HCT116 (cell line): Measurements from ENCODE around the gene ADAMTS15.

ENCODE experiments used
- CBX3 ChIP-seq: IDR thresholded peaks from 2 replicates; pipeline ENCODE4 v1.6.1; 2012; ENCODE audit warnings: low read depth
- CEBPB ChIP-seq: IDR thresholded peaks from 2 replicates; pipeline ENCODE4 v1.6.1; 2012; ENCODE audit warnings: low read depth
- EGR1 ChIP-seq: IDR thresholded peaks from 2 replicates; pipeline ENCODE4 v1.6.1; 2012; ENCODE audit warnings: low read depth
- EZH2 ChIP-seq: fragments of 200-600 bp; sonication (generic); IDR thresholded peaks from 2 replicates; pipeline ENCODE4 v1.6.1; 2017; ENCODE audit warnings: antibody characterized with exemption, mixed run types
- EZH2phosphoT487 ChIP-seq: fragments of 200-600 bp; IDR thresholded peaks from 2 replicates; pipeline ENCODE4 v1.6.1; 2018; ENCODE audit warnings: antibody characterized with exemption, borderline replicate concordance
- POLR2A ChIP-seq: IDR thresholded peaks from 2 replicates; pipeline ENCODE4 v1.7.0; 2011; ENCODE audit warnings: borderline replicate concordance; ENCODE audit not compliant: insufficient read depth, insufficient read length; ENCODE audit errors: extremely low read depth
- RAD21 ChIP-seq: IDR thresholded peaks from 2 replicates; pipeline ENCODE4 v1.6.1; 2012; ENCODE audit warnings: low read depth, mild to moderate bottlenecking
- SIN3A ChIP-seq: IDR thresholded peaks from 2 replicates; pipeline ENCODE4 v1.6.1; 2012; ENCODE audit warnings: low read depth
- SP1 ChIP-seq: IDR thresholded peaks from 2 replicates; pipeline ENCODE4 v1.6.1; 2012; ENCODE audit warnings: low read depth
- ZFX ChIP-seq: fragments of 450-650 bp; IDR thresholded peaks from 2 replicates; pipeline ENCODE4 v1.6.1; 2017
- TF ChIP-seq, protein P1 (sequence below): IDR thresholded peaks from 2 replicates; pipeline ENCODE4 v1.6.1; 2012
- TF ChIP-seq, protein P2 (sequence below), 3 experiments: fragments of 200-600 bp in 1 of 3; sonication (generic) in 1 of 3; IDR thresholded peaks in 2 of 3; conservative IDR thresholded peaks in 1 of 3; 2 replicates each; pipeline ENCODE4 v1.5.1; 2012 to 2017; ENCODE audit warnings: low read depth in 2 of 3, low read length in 2 of 3, antibody characterized with exemption in 1 of 3, borderline replicate concordance in 1 of 3, control low read depth in 1 of 3, mild to moderate bottlenecking in 1 of 3, mixed read lengths in 1 of 3, mixed run types in 1 of 3, moderate library complexity in 1 of 3; ENCODE audit not compliant: insufficient read depth in 1 of 3
- TF ChIP-seq, protein P3 (sequence below): IDR thresholded peaks from 2 replicates; pipeline ENCODE4 v1.6.1; 2011; ENCODE audit warnings: mild to moderate bottlenecking, low read length, moderate library complexity; ENCODE audit not compliant: insufficient replicate concordance; ENCODE audit errors: extremely low read depth
- TF ChIP-seq, protein P4 (sequence below): IDR thresholded peaks from 2 replicates; pipeline ENCODE4 v1.6.1; 2012; ENCODE audit warnings: low read depth

DNA sequence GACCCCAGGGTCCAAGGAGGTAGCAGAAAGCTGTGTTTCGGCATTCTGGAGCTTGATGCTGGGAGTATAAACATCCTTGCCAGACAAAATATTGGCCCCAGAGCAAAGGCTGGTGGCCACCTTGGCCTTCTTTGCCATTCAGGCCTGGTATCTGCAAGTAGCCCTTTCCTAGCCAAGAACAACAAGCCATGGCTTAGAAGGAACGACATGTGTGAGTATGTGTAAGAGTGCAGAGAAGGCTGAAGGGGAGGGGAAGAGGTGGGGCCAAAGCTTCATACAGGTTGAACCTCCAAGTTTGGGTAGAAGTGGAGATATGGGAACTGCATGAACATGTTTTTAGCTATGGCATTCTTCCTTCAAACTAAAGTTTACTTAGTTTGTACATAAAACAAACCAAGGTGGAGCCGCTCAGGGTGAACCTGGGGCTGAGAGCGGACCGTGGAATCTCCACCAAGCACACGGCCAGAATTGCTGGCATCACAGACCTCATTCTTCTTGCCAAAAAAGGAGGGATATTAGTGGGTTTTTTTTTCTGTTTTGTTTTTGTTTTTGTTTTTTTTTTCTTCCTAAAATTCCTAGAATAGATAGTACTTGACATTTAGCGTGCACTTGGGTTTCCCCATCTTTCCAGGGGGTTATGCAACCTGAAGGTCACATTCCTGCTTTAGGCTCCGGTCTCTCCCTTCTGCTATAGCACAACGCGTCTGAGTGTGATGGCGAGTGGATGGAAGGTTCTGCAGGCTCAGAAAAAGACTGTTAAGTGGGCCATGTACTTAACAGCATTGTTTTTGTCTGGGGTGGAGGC is 70.9 kb downstream of the ADAMTS15 start:
- TF ChIP-seq, protein P1, sequence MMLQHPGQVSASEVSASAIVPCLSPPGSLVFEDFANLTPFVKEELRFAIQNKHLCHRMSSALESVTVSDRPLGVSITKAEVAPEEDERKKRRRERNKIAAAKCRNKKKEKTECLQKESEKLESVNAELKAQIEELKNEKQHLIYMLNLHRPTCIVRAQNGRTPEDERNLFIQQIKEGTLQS = no peak
- TF ChIP-seq, protein P2, sequence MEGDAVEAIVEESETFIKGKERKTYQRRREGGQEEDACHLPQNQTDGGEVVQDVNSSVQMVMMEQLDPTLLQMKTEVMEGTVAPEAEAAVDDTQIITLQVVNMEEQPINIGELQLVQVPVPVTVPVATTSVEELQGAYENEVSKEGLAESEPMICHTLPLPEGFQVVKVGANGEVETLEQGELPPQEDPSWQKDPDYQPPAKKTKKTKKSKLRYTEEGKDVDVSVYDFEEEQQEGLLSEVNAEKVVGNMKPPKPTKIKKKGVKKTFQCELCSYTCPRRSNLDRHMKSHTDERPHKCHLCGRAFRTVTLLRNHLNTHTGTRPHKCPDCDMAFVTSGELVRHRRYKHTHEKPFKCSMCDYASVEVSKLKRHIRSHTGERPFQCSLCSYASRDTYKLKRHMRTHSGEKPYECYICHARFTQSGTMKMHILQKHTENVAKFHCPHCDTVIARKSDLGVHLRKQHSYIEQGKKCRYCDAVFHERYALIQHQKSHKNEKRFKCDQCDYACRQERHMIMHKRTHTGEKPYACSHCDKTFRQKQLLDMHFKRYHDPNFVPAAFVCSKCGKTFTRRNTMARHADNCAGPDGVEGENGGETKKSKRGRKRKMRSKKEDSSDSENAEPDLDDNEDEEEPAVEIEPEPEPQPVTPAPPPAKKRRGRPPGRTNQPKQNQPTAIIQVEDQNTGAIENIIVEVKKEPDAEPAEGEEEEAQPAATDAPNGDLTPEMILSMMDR (IDR thresholded peaks at IDR 0.05 in 2 of 3, conservative IDR thresholded peaks at IDR 0.05 in 1 of 3; ENCODE audit: borderline replicate concordance in 1 of 3, insufficient read depth in 1 of 3, low read depth in 2 of 3, low read length in 2 of 3) = no peak
- TF ChIP-seq SIN3A (no peak), POLR2A (no peak), CBX3 (no peak), EZH2 (no peak), RAD21 (no peak), ZFX (no peak), EZH2phosphoT487 (no peak), EGR1 (no peak), CEBPB (no peak), SP1 (no peak)
- TF ChIP-seq, protein P3, sequence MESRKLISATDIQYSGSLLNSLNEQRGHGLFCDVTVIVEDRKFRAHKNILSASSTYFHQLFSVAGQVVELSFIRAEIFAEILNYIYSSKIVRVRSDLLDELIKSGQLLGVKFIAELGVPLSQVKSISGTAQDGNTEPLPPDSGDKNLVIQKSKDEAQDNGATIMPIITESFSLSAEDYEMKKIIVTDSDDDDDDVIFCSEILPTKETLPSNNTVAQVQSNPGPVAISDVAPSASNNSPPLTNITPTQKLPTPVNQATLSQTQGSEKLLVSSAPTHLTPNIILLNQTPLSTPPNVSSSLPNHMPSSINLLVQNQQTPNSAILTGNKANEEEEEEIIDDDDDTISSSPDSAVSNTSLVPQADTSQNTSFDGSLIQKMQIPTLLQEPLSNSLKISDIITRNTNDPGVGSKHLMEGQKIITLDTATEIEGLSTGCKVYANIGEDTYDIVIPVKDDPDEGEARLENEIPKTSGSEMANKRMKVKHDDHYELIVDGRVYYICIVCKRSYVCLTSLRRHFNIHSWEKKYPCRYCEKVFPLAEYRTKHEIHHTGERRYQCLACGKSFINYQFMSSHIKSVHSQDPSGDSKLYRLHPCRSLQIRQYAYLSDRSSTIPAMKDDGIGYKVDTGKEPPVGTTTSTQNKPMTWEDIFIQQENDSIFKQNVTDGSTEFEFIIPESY = no peak
- TF ChIP-seq, protein P4, sequence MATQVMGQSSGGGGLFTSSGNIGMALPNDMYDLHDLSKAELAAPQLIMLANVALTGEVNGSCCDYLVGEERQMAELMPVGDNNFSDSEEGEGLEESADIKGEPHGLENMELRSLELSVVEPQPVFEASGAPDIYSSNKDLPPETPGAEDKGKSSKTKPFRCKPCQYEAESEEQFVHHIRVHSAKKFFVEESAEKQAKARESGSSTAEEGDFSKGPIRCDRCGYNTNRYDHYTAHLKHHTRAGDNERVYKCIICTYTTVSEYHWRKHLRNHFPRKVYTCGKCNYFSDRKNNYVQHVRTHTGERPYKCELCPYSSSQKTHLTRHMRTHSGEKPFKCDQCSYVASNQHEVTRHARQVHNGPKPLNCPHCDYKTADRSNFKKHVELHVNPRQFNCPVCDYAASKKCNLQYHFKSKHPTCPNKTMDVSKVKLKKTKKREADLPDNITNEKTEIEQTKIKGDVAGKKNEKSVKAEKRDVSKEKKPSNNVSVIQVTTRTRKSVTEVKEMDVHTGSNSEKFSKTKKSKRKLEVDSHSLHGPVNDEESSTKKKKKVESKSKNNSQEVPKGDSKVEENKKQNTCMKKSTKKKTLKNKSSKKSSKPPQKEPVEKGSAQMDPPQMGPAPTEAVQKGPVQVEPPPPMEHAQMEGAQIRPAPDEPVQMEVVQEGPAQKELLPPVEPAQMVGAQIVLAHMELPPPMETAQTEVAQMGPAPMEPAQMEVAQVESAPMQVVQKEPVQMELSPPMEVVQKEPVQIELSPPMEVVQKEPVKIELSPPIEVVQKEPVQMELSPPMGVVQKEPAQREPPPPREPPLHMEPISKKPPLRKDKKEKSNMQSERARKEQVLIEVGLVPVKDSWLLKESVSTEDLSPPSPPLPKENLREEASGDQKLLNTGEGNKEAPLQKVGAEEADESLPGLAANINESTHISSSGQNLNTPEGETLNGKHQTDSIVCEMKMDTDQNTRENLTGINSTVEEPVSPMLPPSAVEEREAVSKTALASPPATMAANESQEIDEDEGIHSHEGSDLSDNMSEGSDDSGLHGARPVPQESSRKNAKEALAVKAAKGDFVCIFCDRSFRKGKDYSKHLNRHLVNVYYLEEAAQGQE = no peak
